NCI-H1048 (cell line): ENCODE results near the gene KLHL30.

Source experiments
- DNase-seq: peaks from one replicate; lab custom pipeline; 2025; lab: John Stamatoyannopoulos, UW

The KLHL30 gene

GRCh38 chr2:238187618-238188548 lies 49.4 kb downstream of the KLHL30 start:
- no peak for DNase-seq

- DNase-seq, result no peak
Observed at GRCh38 chr2:238190445-238190844, 52.0 kb downstream of the KLHL30 start.
